SK-N-DZ (cell line): ENCODE measurements around the gene ABO.
"Not testable (repeated sequence)": the region's sequence is repeated elsewhere in the genome, so short reads cannot be mapped to it uniquely, and the experiment has no call there.

Experiments
- DNase-seq: peaks from one replicate; pipeline ENCODE4 v3.0.0-alpha.2; 2015; ENCODE audit warnings: low spot score

ABO gene

DNA sequence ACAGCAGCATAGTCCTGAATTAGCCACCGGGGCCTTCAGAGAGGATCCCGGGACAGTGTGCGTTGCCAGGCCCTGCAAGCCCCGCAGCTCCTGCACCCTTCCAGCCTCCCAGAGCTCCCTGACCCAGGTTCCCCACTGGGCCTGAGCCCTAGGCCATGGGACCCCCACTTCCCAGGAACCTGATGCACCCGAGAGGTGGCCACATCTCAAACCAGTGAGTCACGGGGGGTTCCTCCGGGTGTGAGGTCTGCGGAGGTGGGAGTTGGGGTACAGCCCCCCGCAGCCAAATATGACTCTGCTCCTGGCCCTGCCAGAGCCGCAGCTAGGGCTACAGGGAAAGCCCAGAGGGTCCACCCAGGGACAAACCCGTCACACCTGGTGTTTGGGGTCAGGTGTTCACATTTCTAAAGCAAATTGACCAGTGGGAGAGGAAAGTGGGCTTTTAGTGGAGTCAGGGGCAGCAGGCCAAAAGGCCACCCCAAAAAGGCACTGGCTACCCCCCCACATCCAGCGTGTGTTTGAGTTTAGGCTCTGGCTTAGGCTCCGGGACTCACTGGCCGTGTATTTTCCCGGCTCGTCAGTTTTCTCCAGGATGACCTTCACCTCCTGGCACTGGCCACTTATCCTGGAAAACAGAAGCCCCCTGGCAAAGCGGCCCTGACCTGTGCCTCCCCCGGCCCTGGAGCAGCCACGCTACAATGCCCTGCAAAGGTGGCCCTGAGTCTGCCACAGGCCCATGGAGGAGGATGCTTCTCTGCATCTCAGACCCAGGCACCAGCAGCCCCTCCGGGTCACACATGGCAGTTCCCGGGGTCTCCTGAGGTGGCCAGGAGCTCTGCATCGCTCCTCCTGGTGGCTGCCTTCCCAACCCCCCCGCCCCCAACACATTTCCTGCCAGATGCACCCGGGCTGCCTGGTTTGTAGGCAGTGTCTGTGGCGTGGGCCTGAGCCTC, 48.5 kb downstream of the ABO start:
- DNase-seq: peak; percentile 17

DNA sequence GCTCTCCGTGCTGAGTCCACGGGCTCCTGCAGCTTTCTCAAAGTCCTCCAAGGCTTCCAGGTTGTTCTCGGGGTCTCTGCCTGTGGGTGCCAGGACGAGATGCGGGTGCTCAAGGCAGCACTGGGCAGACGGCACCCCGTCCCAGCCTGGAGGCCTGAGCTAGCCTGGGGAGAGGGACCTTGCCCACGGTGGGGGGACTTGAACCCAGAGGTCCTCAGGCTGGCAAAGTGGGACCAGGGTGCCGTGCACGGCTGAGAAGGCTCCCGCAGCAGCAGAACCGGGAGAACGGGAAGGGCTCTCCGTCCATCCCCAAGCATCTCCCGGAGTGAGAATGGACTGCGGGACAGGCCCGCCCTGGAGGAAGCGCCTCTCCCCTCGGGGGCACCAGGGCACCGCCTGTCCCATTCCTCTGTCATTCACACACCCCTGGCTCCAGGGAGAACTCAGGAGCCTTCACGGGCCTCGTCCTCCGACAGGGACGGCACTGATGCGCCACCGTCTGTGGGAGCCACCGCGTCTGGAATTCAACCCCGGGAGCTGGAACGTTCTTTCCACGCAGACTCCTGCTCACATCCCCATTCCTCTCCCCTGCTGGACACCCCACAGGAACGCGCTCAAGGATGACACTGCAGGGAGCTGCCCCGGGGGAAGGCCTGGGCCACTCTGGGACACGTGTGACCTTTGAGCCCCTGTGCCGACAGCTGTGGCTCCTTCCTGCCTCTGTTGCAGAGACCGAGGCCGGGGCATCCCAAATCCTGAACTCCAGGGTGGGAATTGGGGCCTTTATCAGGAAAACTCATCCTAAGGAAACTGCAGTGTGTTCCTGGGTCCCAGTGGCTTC, 49.6 kb downstream of the ABO start:
- DNase-seq: no peak

DNA sequence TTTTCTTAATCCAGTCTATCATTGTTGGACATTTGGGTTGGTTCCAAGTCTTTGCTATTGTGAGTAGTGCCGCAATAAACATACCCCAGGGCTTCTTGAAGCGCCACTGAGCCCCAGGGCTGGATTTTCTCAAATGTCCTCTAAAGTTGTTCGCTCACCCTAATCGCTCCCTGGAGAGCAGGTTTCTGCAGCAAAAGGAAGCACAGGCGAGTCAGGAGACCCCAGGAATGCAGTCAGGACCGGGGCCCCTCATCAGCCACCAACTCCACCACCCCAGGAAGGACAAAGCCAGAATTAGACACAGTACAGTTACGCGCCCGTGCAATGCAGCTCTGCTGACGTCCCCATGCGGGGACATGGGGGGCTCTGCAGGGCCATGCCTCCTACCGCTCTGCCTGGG, 50.2 kb downstream of the ABO start:
- no peak for DNase-seq

DNA sequence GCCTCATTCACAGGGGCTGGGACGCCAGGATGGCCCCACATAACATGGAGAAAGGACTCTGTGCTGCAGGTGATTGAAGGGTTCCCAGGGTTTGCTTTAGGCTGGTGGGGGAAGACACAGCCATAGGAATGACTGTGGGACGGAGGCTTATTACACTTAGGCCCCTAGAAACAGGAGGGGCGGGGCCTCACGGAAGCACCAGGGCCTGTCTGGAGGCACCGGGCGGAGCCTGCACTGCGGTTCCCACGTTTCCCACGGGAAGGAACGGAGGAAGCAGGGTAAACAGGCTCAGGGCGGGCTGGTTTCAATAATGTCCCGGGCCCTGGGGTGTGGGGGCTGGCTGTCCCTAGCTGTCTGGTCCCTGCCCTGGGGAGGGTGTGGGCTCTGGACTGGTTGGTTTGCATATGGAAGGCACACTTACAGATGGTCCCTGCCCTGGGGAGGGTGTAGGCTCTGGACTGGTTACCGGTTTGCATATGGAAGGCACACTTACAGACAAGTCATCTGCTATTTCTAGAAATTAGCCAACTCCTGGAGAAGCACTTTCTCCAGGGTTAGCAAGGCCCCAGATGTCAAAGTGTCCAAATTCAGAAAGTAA, 51.7 kb downstream of the ABO start:
- DNase-seq: not testable (repeated sequence)

DNA sequence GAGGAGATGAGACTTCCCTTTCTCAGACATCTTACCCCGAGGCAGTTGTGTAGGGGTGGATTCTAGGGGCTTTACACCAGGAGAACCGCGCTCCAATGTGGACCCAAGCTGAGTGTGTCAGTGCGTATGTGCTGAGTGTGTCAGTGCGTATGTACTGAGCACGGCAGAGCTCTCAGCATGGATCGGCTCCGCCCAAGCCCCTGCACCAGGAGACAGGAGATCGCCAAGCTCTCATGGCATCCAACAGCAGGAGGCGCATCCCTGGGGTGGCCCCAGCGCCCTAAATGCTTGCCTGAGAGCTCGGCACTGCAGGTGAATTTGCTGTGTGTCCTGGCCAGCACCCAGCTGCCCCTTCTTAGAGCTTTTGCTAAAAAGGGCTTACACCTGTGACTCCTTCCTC, 53.0 kb downstream of the ABO start:
- DNase-seq: not testable (repeated sequence)

DNA sequence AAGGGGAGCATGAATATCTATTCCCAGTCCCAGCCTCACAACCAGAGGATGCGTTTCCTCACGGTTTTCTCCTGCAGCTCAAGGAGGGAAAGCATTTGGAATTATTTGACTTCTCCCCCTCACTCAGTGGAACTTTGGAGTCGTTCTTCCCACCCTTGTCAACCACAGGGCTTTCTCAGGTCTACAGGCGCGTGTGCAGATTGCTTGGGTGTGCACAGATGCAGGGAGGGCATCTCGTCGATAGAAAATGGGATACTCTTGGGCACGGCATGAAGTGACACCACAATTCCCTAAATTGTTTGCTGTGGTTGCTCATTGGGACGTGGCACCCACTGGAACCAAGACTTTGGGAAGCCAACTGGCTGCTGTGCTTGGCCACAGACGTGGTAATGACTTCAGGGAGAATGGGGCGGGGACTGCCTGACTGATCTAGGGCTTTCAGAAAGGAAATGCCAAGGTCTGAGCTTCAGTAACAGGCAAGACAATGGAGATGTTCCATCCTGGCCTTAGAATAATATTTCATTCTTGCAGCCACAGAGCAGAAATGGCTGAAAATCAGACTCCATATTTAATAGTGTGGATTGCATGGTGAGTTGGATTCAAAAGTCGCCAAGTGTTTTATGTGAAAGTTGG, 53.7 kb downstream of the ABO start:
- DNase-seq: no peak

DNA sequence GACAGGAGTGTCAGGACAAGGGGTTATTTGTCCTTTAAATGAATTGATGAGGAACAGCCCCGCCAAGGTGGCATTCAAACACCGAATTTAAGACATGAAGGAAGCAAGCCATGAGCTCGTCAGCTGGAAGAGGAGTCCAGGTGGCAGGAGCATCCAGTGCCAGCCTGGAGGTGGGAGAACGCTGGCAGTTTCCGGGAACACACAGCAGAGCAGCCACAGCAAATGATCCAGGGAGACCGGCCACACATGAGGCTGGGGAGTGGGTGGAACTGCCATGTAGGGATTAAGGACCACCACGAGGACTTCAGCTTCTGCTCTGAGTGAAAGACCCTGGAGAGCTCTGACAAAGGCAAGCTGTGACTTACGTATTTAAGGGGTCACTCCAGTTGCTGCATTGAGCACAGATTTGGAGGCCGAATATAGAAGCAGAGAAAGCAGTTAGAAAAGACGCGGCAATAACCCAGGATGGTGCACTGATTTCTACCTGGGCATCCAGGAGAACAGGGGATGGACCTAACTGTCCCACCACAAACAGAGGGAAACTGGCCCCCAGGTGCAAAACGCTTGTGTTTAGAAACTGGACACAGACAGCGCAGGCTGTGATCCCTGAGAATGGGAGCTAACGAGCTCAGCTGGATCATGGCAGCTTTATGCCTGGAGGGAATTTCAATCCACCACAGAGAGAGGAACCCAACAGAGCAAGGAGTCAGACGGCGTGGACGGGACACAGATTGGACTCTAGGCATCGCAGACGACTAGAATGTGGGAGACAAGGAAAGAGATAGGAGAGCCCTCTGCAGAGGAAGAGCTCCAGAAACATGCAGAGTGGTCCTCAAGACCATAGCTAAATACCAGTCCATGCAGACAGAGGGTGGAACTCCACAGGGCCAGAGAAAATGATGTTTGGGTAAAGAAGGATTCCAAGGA, 56.7 kb downstream of the ABO start:
- not testable (repeated sequence) for DNase-seq

DNA sequence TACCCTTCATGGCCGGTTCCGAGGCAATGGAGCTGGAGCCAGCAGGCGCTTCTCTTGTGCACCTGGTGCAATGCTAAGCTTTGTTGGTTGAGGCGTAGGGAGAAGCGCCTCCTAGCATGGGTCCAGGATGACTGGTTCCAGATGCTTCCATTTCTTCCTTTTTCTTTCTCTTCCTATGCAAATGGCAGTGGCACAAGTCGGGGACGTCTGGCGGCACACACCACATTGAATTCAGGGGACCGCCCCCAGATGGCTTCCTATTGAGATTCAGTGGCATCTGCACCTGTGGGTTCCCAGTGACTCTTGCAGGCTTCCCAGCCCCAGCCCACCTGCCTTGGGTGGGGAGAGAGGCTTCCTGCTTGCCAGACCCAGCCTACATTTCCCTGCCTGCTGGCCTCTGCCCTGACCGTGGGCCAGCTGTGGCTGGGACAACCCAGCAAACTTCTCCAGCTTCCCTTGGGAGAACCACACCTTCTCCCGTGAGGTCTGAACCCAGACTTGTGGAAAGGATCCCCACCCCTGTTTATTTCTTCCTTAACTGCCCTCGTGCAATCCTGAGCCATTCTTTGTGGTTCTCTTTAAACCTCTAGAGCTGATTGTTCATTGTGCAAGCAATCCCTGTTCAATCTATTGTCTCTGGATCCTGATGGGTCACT, 57.5 kb downstream of the ABO start:
- DNase-seq: not testable (repeated sequence)

DNA sequence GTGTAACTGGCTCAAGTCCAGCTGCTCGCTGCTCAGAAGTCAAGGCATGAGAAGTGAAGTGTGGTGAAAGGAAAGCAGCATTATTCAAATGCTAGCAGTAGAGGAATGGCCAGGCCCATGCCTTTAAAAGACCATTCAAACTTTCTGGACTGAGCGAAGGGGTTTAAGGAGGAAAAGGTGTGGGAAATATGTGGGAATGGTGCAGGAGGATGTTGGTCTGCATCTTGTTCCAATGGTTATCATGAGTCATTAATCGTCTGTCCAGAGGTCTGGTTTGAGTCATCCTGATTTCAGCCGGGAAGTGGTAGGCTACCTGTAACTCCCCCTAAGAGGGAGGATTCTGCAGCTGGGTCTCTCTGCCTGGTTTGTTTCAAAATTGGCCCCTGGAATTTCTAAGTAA, 60.7 kb downstream of the ABO start:
- DNase-seq: peak; percentile 64

DNA sequence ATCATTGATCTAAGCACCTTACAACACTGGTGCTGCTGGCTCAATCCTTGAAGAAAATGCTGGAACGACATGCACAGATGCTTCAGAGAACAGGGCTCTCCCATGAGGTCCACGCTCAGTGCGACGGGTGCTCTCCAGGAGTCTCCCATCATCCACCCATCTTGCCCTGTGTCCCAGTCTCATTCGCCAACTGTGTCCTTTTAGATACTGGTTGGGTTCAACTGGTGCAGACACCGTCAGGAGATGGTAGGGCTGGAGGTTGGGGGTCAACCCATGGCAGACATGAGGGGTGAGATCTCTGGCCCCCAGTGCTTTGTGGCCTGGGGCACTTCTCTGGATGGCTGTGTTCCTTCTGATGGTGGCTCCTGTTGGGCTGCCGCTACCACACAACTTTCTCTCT, 64.4 kb downstream of the ABO start:
- DNase-seq: no peak

DNA sequence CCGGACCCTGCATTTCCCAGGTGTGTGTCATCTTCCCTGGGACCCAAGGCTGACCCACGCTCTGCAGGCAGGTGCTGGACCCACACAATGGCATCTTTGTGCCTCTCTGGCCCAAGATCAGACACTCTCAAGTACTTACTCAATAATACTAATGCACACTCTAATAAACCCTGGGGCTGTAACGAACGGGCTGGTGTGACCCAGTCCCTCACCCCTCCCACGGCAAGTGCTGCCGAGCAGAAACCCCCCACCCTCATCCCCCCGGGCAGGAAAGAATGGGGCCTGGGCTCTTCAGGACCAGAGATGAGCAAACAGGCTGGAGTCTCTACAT, 64.8 kb downstream of the ABO start:
- DNase-seq: no peak

DNA sequence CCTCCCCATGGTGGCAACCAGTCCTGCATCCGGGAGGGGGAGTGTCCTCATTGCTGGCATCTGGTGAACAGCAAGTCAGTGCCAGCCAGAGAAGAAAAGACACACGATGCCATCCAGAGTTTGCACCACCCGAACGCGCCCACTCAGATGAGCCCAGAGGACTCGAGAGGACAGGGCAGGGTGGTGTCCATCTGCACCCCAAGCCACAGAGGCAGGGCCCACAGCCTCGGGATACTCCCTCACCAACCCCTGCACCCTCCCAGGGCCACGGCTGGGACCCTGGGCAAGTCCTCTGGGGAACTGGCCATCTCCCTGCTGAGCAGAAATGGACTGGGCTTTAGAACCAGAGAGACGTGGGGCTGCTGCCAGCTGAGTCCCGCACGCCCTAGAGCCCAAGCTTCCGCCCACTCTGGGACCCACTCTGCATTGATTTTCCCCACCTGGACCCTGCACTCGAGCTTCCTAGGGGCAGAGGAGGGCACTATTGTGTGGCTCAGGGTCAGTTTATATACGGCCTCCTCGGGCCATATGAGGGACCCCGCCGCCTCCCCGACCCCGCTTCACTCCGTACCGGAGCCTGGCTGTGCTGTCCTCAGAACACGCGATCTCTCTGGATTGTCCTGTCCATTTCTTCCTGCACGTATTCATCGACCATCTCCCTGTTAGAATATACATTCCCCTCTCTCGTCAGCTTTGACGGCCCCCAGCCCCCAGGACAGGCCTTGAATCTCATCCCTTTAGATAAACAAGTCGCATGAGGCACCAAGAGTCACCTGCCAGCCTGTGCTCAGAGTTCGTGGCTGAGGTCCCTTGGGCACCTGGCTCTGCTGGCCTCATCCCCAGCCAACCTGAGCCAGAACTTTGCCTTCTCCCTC, 65.4 kb downstream of the ABO start:
- not testable (repeated sequence) for DNase-seq

DNA sequence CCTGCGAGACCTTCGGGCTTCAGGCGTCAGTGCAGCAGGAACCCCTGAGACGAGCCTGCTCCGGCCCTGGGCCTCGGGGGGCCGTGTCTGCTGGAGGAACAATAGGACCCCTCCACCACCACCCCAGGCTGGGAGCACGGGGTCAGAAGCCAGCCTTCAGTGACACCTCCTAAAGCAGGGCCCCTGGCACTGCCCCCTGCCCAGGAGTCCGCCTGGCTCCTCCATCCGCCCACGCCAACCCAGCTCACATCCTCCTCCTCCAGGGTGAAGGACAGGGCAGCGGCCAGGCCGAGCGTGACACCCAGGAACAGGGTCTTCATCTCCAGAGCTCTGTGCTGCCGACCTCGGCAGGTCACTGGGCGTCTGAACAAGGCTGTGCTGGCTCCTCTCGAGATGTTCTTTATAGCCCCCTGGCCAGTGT, 66.1 kb downstream of the ABO start, which contains the start of gene OBP2B:
OBP2B (minus strand) TSS at position 371 of the 421 bp plus-strand sequence; CDS start at position 320, 51 bp downstream.
- not testable (repeated sequence) for DNase-seq

DNA sequence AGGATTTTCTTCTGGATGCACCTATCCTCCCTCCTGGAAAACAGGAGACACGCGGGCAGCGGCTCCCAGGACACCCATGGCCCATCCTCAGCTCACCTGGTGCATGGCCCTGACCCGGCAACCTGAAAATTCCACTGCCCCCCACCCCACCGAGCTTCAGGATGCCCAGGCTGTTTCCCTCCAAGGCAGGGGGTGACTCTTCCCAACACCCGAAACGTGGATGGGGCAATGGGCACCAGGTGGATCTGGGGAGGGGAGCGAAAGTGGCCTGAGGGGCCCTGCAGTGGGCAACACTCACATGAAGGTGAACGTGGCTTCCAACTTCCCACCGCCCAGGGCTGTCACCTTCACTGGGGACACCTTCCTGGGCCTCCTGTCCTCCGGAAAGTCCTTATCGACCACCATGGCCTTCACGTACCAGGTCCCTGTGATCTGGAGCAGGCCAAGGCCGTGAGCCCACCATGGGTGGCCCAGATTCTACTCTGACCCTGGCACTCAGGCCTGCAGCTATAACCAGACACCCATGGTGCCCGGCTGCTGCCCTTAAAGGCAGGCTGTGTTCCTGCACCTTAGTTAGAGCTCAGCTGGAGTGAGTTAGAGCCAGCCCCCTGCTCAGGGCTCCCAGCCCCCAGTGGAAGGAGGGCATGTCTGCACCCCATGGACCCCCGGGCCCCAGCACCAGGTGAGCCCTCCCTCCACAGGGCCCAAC, 66.7 kb downstream of the ABO start:
- not testable (repeated sequence) for DNase-seq

DNA sequence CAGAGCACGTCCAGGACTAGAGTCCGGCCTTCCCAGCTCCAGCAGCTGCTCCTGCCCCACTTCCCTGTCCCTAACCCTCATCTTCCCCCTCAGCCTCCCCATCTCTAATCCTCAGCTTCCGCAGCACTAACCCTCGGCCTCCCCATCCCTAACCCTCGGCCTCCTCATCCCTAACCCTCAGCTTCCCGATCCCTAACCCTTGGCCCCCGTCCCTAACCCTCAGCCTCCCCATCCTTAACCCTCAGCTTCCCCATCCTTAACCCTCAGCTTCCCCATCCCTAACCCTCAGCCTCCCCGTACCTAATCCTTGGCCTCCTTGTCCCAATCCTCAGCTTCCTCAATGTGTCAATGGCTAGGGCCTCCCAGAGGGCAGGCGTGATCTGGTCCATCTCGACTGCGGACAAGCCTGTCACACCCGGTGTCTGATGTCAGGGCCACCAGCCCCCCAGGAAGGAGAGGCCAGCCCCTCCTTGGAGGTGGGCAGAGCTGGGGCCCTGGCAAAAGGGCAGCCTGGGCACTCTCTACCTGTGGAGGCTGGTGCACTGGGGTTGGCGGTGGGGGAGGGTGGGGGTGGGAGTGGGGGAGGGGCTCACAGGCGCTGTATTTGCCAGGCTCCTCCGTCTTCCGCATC, 67.3 kb downstream of the ABO start:
- DNase-seq: no peak

DNA sequence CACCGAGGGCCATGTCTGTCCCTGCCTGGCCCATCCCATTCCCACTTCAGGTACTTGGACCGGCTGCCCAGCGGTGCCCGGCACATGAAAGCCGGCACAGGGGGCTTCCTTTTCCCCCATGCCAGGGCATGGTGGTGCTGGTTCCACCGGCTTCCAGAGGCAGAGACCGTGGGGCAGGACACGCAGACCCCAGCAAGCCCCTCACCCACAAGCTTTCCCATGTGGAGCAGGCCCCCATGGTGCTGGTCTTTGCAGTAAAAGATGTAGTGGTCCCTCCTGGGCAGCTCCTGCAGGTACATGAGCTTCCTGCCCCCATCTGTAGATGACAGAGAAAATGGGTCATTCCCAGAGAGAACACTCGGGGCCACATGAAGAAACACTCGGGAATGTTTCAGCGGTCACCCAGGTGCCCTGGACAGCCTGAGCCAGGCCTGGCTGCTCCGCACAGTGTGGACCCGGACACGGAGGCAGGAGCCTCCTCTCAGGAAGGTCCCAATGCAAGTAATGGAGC, 67.9 kb downstream of the ABO start:
- DNase-seq: no peak
